Measurements from ENCODE around the gene NAV3. TPM values are rescaled to one million over a fixed set of nuclear protein-coding genes. Genes with fewer than 3 reads are reported as not detected.
A peak's percentile ranks its signal among the peaks of the same experiment; 100 is the strongest.

The NAV3 gene
- total and polyA plus RNA-seq, 2 experiments from 2014 or later: 4.0 to 12.0 TPM

DNA sequence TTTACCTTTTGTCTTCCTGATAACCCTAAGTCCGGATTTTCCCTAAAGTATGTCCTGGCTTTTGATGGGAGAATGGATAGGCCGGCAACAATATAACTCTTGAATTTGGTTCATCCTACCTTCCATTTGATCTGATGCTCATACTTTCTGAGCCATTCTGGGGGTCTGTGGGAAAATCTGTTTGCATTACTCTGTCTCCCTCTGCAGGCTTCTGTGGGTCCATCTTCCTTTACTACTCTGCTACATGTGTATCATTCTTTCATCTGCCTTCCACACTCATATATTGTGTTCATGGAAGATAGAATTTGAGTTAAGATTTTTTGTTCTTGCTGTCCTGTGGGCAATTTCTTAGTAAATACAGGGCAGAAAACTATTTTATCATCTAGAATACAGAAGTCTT is 101.5 kb downstream of the NAV3 start:
- H4K20me1 ChIP-seq (replicated peaks; ENCODE audit: insufficient read depth): no peaks in the 10 kb centered on the region
- no peak overlapping the region for H2AFZ ChIP-seq
- no peaks in the 10 kb centered on the region for H3K36me3 Mint-ChIP-seq (ENCODE audit: low read depth)
- no peaks in the 10 kb centered on the region; the same call in 2 of the 3 replicates for H3K9me3 Mint-ChIP-seq
- H3K79me2 ChIP-seq (replicated peaks; ENCODE audit: insufficient read depth): no peaks in the 10 kb centered on the region
- DNase-seq (ENCODE audit: low spot score): peak; percentile 61
- ATAC-seq: peak; percentile 65
- no peaks in the 10 kb centered on the region for H3K4me1 ChIP-seq (ENCODE audit: insufficient read depth)
- no peaks in the 10 kb centered on the region for H3F3A ChIP-seq (replicated peaks; ENCODE audit: low read depth)
- no peaks in the 10 kb centered on the region for H3K36me3 ChIP-seq (ENCODE audit: insufficient read depth)
- H3K4me3 Mint-ChIP-seq: no peak overlapping the region
- H3K27ac Mint-ChIP-seq: no peak overlapping the region
- H3K27ac ChIP-seq (ENCODE audit: low read depth): no peak overlapping the region
- TF ChIP-seq, protein P1, sequence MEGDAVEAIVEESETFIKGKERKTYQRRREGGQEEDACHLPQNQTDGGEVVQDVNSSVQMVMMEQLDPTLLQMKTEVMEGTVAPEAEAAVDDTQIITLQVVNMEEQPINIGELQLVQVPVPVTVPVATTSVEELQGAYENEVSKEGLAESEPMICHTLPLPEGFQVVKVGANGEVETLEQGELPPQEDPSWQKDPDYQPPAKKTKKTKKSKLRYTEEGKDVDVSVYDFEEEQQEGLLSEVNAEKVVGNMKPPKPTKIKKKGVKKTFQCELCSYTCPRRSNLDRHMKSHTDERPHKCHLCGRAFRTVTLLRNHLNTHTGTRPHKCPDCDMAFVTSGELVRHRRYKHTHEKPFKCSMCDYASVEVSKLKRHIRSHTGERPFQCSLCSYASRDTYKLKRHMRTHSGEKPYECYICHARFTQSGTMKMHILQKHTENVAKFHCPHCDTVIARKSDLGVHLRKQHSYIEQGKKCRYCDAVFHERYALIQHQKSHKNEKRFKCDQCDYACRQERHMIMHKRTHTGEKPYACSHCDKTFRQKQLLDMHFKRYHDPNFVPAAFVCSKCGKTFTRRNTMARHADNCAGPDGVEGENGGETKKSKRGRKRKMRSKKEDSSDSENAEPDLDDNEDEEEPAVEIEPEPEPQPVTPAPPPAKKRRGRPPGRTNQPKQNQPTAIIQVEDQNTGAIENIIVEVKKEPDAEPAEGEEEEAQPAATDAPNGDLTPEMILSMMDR (conservative IDR thresholded peaks at IDR 0.05; ENCODE audit: low read depth in 2 of 2): peak; percentile 68 to 75
- no peak for TF ChIP-seq JUNB (IDR thresholded peaks at IDR 0.05; ENCODE audit: unreplicated experiment)
- H3K4me2 ChIP-seq: no peak overlapping the region
- H3K27me3 Mint-ChIP-seq (ENCODE audit: insufficient read depth, low read depth, poor library complexity): peaks cover 5% of the 10 kb centered on the region
- no peaks in the 10 kb centered on the region for H3K4me1 Mint-ChIP-seq
- H3K4me3 ChIP-seq: no peak overlapping the region
- no peaks in the 10 kb centered on the region for H3K9me2 ChIP-seq (ENCODE audit: insufficient read depth)
- no peaks in the 10 kb centered on the region for H3K27me3 ChIP-seq (ENCODE audit: insufficient read depth)

DNA sequence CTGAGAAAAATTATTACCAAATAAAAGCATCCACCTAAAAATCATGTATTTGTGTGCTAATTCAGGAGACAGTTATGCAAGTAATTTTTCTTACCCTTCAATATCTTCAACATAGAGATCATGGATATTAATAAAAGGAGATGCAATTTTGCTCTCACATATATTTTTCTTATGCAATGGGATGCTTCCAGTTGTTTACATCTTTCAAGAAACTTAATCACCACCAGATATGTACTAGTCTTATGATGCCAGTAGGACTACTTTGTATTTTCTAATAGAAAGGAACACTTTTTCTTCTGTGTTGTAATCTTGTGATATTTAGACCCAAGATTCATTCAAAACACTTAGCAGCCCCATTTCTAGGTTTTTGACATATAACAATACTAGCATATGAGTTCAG is 107.6 kb downstream of the NAV3 start:
- H3K9me2 ChIP-seq (ENCODE audit: insufficient read depth): no peaks in the 10 kb centered on the region
- H3F3A ChIP-seq (replicated peaks; ENCODE audit: low read depth): no peaks in the 10 kb centered on the region
- H3K36me3 Mint-ChIP-seq (ENCODE audit: low read depth): no peaks in the 10 kb centered on the region
- no peak overlapping the region for H3K4me3 ChIP-seq
- peaks cover 3% of the 10 kb centered on the region; the same call in 1 of the 3 replicates for H3K4me1 Mint-ChIP-seq
- no peaks in the 10 kb centered on the region for H3K79me2 ChIP-seq (replicated peaks; ENCODE audit: insufficient read depth)
- no peaks in the 10 kb centered on the region for H3K9me3 Mint-ChIP-seq
- no peak for ATAC-seq
- no peak overlapping the region for H3K27ac ChIP-seq (ENCODE audit: low read depth)
- no peaks in the 10 kb centered on the region for H3K27me3 ChIP-seq (ENCODE audit: insufficient read depth)
- no peaks in the 10 kb centered on the region for H4K20me1 ChIP-seq (replicated peaks; ENCODE audit: insufficient read depth)
- H3K4me2 ChIP-seq: no peak overlapping the region
- no peak overlapping the region for H3K4me3 Mint-ChIP-seq
- peaks cover 1% of the 10 kb centered on the region for H3K27me3 Mint-ChIP-seq (ENCODE audit: insufficient read depth, low read depth, poor library complexity)
- no peaks in the 10 kb centered on the region for H3K36me3 ChIP-seq (ENCODE audit: insufficient read depth)
- no peak for DNase-seq (ENCODE audit: low spot score)
- H2AFZ ChIP-seq: no peak overlapping the region
- no peaks in the 10 kb centered on the region for H3K4me1 ChIP-seq (ENCODE audit: insufficient read depth)
- no peak overlapping the region for H3K27ac Mint-ChIP-seq
- TF ChIP-seq, protein P2, sequence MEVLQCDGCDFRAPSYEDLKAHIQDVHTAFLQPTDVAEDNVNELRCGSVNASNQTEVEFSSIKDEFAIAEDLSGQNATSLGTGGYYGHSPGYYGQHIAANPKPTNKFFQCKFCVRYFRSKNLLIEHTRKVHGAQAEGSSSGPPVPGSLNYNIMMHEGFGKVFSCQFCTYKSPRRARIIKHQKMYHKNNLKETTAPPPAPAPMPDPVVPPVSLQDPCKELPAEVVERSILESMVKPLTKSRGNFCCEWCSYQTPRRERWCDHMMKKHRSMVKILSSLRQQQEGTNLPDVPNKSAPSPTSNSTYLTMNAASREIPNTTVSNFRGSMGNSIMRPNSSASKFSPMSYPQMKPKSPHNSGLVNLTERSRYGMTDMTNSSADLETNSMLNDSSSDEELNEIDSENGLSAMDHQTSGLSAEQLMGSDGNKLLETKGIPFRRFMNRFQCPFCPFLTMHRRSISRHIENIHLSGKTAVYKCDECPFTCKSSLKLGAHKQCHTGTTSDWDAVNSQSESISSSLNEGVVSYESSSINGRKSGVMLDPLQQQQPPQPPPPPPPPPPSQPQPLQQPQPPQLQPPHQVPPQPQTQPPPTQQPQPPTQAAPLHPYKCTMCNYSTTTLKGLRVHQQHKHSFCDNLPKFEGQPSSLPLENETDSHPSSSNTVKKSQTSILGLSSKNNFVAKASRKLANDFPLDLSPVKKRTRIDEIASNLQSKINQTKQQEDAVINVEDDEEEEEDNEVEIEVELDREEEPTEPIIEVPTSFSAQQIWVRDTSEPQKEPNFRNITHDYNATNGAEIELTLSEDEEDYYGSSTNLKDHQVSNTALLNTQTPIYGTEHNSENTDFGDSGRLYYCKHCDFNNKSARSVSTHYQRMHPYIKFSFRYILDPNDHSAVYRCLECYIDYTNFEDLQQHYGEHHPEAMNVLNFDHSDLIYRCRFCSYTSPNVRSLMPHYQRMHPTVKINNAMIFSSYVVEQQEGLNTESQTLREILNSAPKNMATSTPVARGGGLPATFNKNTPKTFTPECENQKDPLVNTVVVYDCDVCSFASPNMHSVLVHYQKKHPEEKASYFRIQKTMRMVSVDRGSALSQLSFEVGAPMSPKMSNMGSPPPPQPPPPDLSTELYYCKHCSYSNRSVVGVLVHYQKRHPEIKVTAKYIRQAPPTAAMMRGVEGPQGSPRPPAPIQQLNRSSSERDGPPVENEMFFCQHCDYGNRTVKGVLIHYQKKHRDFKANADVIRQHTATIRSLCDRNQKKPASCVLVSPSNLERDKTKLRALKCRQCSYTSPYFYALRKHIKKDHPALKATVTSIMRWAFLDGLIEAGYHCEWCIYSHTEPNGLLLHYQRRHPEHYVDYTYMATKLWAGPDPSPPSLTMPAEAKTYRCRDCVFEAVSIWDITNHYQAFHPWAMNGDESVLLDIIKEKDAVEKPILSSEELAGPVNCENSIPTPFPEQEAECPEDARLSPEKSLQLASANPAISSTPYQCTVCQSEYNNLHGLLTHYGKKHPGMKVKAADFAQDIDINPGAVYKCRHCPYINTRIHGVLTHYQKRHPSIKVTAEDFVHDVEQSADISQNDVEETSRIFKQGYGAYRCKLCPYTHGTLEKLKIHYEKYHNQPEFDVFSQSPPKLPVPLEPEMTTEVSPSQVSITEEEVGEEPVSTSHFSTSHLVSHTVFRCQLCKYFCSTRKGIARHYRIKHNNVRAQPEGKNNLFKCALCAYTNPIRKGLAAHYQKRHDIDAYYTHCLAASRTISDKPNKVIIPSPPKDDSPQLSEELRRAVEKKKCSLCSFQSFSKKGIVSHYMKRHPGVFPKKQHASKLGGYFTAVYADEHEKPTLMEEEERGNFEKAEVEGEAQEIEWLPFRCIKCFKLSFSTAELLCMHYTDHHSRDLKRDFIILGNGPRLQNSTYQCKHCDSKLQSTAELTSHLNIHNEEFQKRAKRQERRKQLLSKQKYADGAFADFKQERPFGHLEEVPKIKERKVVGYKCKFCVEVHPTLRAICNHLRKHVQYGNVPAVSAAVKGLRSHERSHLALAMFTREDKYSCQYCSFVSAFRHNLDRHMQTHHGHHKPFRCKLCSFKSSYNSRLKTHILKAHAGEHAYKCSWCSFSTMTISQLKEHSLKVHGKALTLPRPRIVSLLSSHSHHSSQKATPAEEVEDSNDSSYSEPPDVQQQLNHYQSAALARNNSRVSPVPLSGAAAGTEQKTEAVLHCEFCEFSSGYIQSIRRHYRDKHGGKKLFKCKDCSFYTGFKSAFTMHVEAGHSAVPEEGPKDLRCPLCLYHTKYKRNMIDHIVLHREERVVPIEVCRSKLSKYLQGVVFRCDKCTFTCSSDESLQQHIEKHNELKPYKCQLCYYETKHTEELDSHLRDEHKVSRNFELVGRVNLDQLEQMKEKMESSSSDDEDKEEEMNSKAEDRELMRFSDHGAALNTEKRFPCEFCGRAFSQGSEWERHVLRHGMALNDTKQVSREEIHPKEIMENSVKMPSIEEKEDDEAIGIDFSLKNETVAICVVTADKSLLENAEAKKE (CRISPR knock-in tag; IDR thresholded peaks at IDR 0.05): no peak
- TF ChIP-seq EZH2 (IDR thresholded peaks at IDR 0.05; ENCODE audit: low read depth, unreplicated experiment) (no peak), ZNF331 (CRISPR knock-in tag; IDR thresholded peaks at IDR 0.05; ENCODE audit: low read depth) (no peak), POLR2AphosphoS5 (IDR thresholded peaks at IDR 0.05; ENCODE audit: low read depth) (no peak), STAT1 (IDR thresholded peaks at IDR 0.05; ENCODE audit: unreplicated experiment) (no peak), JUNB (IDR thresholded peaks at IDR 0.05; ENCODE audit: unreplicated experiment) (no peak), EZH2phosphoT487 (IDR thresholded peaks at IDR 0.05; ENCODE audit: unreplicated experiment) (no peak)
- TF ChIP-seq, protein P3, sequence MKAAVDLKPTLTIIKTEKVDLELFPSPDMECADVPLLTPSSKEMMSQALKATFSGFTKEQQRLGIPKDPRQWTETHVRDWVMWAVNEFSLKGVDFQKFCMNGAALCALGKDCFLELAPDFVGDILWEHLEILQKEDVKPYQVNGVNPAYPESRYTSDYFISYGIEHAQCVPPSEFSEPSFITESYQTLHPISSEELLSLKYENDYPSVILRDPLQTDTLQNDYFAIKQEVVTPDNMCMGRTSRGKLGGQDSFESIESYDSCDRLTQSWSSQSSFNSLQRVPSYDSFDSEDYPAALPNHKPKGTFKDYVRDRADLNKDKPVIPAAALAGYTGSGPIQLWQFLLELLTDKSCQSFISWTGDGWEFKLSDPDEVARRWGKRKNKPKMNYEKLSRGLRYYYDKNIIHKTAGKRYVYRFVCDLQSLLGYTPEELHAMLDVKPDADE (IDR thresholded peaks at IDR 0.05): no peak
- TF ChIP-seq, protein P4, sequence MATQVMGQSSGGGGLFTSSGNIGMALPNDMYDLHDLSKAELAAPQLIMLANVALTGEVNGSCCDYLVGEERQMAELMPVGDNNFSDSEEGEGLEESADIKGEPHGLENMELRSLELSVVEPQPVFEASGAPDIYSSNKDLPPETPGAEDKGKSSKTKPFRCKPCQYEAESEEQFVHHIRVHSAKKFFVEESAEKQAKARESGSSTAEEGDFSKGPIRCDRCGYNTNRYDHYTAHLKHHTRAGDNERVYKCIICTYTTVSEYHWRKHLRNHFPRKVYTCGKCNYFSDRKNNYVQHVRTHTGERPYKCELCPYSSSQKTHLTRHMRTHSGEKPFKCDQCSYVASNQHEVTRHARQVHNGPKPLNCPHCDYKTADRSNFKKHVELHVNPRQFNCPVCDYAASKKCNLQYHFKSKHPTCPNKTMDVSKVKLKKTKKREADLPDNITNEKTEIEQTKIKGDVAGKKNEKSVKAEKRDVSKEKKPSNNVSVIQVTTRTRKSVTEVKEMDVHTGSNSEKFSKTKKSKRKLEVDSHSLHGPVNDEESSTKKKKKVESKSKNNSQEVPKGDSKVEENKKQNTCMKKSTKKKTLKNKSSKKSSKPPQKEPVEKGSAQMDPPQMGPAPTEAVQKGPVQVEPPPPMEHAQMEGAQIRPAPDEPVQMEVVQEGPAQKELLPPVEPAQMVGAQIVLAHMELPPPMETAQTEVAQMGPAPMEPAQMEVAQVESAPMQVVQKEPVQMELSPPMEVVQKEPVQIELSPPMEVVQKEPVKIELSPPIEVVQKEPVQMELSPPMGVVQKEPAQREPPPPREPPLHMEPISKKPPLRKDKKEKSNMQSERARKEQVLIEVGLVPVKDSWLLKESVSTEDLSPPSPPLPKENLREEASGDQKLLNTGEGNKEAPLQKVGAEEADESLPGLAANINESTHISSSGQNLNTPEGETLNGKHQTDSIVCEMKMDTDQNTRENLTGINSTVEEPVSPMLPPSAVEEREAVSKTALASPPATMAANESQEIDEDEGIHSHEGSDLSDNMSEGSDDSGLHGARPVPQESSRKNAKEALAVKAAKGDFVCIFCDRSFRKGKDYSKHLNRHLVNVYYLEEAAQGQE (IDR thresholded peaks at IDR 0.05; ENCODE audit: unreplicated experiment): no peak
